HepG2 (cell line): ENCODE data around the gene ATG16L1. TPM values are rescaled to one million over a fixed set of nuclear protein-coding genes. Genes with fewer than 3 reads are reported as not detected.

Experiments used
- ATAC-seq: fragments of 200-7000 bp; cut with Tn5 transposase; 3 replicates; pipeline ENCODE4 v1.9.1; 2020; ENCODE audit warnings: mild to moderate bottlenecking, moderate library complexity
- BruUV-seq: library from RNA; stranded (reverse); fragments of 400-500 nt; replicated peaks from 2 replicates; lab custom pipeline; 2021; lab: Mats Ljungman, UMichigan
- CTCF ChIA-PET: fragments of 300-600 bp; formaldehyde crosslinking; extraction: SDS; loops from one replicate; lab custom pipeline; 2021; ENCODE audit warnings: low total read pairs, inconsistent platforms, low intra/inter-chr PET ratio; lab: Yijun Ruan, JAX
- POLR2A ChIA-PET: fragments of 350-600 bp; sonication (Branson Sonifier 250); formaldehyde crosslinking; loops from one replicate; lab custom pipeline; 2020; ENCODE audit warnings: antibody characterized with exemption, inconsistent platforms; lab: Yijun Ruan, JAX
- DNase-seq: peaks from one replicate; pipeline ENCODE4 v3.0.0-alpha.2; 2015; ENCODE audit warnings: low spot score
- FAIRE-seq: peaks from 3 replicates; lab custom pipeline; 2011; peaks lifted over from hg19 to GRCh38; lab: Jason Lieb, UNC
- H2AFZ ChIP-seq: one replicate; pipeline ENCODE4 v1.6.1; 2011; ENCODE audit warnings: low read length, inconsistent platforms
- H3K27ac ChIP-seq: fragments of 300-600 bp; 3 replicates; pipeline ENCODE4 v1.8.0; 2011; ENCODE audit warnings: mixed run types, mild to moderate bottlenecking, mixed read lengths, low read length, inconsistent platforms; ENCODE audit not compliant: insufficient read depth; ENCODE audit errors: extremely low read length
- H3K27me3 ChIP-seq, 2 experiments: fragments of 200-600 bp in 1 of 2; 2 replicates in 1 of 2; 3 replicates in 1 of 2; pipeline versions ENCODE4 v1.6.0 to v1.8.0; 2011; ENCODE audit warnings: low read length in 2 of 2, mild to moderate bottlenecking in 2 of 2, moderate library complexity in 2 of 2, inconsistent platforms in 1 of 2; ENCODE audit not compliant: insufficient read depth in 2 of 2, control insufficient read depth in 1 of 2
- H3K36me3 ChIP-seq, 2 experiments: fragments of 200-600 bp in 1 of 2; replicated peaks in 1 of 2; 2 replicates in 1 of 2; 3 replicates in 1 of 2; pipeline versions ENCODE4 v1.5.1 to v1.8.0; 2011; ENCODE audit warnings: low read length in 2 of 2, inconsistent platforms in 1 of 2; ENCODE audit not compliant: insufficient read depth in 2 of 2, control insufficient read depth in 1 of 2
- H3K4me1 ChIP-seq: 2 replicates; pipeline ENCODE4 v1.5.1; 2012; ENCODE audit warnings: low read length, inconsistent platforms; ENCODE audit not compliant: insufficient read depth
- H3K4me2 ChIP-seq: 2 replicates; pipeline ENCODE4 v1.6.0; 2011; ENCODE audit warnings: low read depth, low read length, inconsistent platforms
- H3K4me3 ChIP-seq, 3 experiments: fragments of 200-600 bp in 1 of 3; sonication (generic), shearing (Covaris generic) in 1 of 3; replicated peaks in 1 of 3; 2 replicates each; pipeline ENCODE4 v1.5.1; 2011 to 2016; ENCODE audit warnings: low read length in 3 of 3, inconsistent platforms in 2 of 3, low read depth in 2 of 3, mild to moderate bottlenecking in 2 of 3, control low read depth in 1 of 3, mixed read lengths in 1 of 3; ENCODE audit not compliant: insufficient read depth in 1 of 3
- H3K79me2 ChIP-seq: one replicate; pipeline ENCODE4 v1.6.1; 2011; ENCODE audit warnings: low read length, inconsistent platforms; ENCODE audit not compliant: insufficient read depth
- H3K9ac ChIP-seq: 2 replicates; pipeline ENCODE4 v1.6.0; 2011; ENCODE audit warnings: mild to moderate bottlenecking, low read depth, low read length, inconsistent platforms; ENCODE audit not compliant: insufficient read depth
- H3K9me3 ChIP-seq: 2 replicates; pipeline ENCODE4 v1.5.1; 2012; ENCODE audit warnings: mild to moderate bottlenecking, low read length
- H4K20me1 ChIP-seq: 2 replicates; pipeline ENCODE4 v1.6.0; 2011; ENCODE audit warnings: inconsistent platforms, mild to moderate bottlenecking, low read length, moderate library complexity; ENCODE audit not compliant: insufficient read depth
- ARID5B ChIP-seq: IDR thresholded peaks from 2 replicates; pipeline ENCODE4 v1.4.0; 2020; ENCODE audit warnings: mild to moderate bottlenecking, missing genetic modification reagents
- BCLAF1 ChIP-seq: fragments of 450-650 bp; IDR thresholded peaks from 2 replicates; pipeline ENCODE4 v1.6.1; 2017; ENCODE audit warnings: mild to moderate bottlenecking
- DMTF1 ChIP-seq: sonication (generic); formaldehyde crosslinking; IDR thresholded peaks from 2 replicates; pipeline ENCODE4 v1.4.0; 2020; ENCODE audit warnings: mild to moderate bottlenecking, missing genetic modification reagents
- GATAD1 ChIP-seq: IDR thresholded peaks from 2 replicates; pipeline ENCODE4 v1.6.1; 2016; ENCODE audit warnings: missing genetic modification reagents, missing compliant biosample characterization
- JUND ChIP-seq: sonication (generic); formaldehyde crosslinking; IDR thresholded peaks from 2 replicates; pipeline ENCODE4 v1.8.0; 2022; ENCODE audit warnings: mild to moderate bottlenecking, missing genetic modification reagents
- PCBP2 ChIP-seq: fragments of 200-400 bp; formaldehyde crosslinking; optimal IDR thresholded peaks from 2 replicates; pipeline ENCODE3; 2018; ENCODE audit warnings: low read length, low read depth; ENCODE audit not compliant: poor library complexity, severe bottlenecking
- SNAI1 ChIP-seq: sonication (generic); formaldehyde crosslinking; IDR thresholded peaks from 2 replicates; pipeline ENCODE4 v1.5.0; 2020; ENCODE audit warnings: mild to moderate bottlenecking, missing genetic modification reagents, borderline replicate concordance
- SPEN ChIP-seq: sonication (generic); formaldehyde crosslinking; IDR thresholded peaks from 2 replicates; pipeline ENCODE4 v1.5.1; 2020; ENCODE audit warnings: low read depth, mild to moderate bottlenecking, missing genetic modification reagents
- ZNF234 ChIP-seq: sonication (generic); formaldehyde crosslinking; conservative IDR thresholded peaks from 2 replicates; pipeline ENCODE4 v1.5.1; 2020; ENCODE audit warnings: mild to moderate bottlenecking, missing genetic modification reagents
- ZNF501 ChIP-seq: sonication (generic); formaldehyde crosslinking; IDR thresholded peaks from 2 replicates; pipeline ENCODE4 v1.5.1; 2020; ENCODE audit warnings: mild to moderate bottlenecking, moderate library complexity, missing genetic modification reagents
- ZNF687 ChIP-seq: sonication (generic); formaldehyde crosslinking; IDR thresholded peaks from 2 replicates; pipeline ENCODE4 v1.5.1; 2020; ENCODE audit warnings: mild to moderate bottlenecking, missing genetic modification reagents, moderate library complexity
- WGBS: methylation state at CpG from one replicate; pipeline ENCODE4 v1.1.6; 2017; ENCODE audit warnings: low lambda C conversion rate; 5-methylcytosine and 5-hydroxymethylcytosine counted together
- in situ Hi-C: cut with HindIII; loops from 2 replicates; pipeline ENCODE4 v1.10.0; 2017; ENCODE audit warnings: low pct_unique_long_range_greater_than_20kb; ENCODE audit not compliant: extremely low pct_ligation_motif_present
- intact Hi-C: fragments of 100-400 bp; cut with micrococcal nuclease; formaldehyde crosslinking; loops from one replicate; pipeline ENCODE4 v1.10.0; 2022; ENCODE audit not compliant: unreplicated experiment
- polyA plus RNA-seq, 8 experiments: library from polyadenylated mRNA; depleted of rRNA in 3 of 8; stranded (reverse) in 7 of 8; unstranded in 1 of 8; fragments of >200 nt; fragmentation: Illumina TruSeq in 4 of 8; extraction: Trizol in 4 of 8; gene quantifications; 2 replicates each; pipeline versions ENCODE4 v1.2.1 to v1.2.3, GENCODE V29; 2011 to 2016; ENCODE audit warnings: low read depth in 4 of 8, missing spikeins in 1 of 8, mixed read lengths in 1 of 8; ENCODE audit not compliant: insufficient read depth in 1 of 8
- total RNA-seq, 5 experiments: library from RNA; depleted of rRNA; stranded (reverse); fragments of >200 nt; fragmentation: Illumina TruSeq; extraction: Trizol; gene quantifications; 2 replicates each; pipeline ENCODE4 v1.2.3, GENCODE V29; 2016; ENCODE audit warnings: low read depth in 1 of 5

The ATG16L1 gene
- total and polyA plus RNA-seq, 2 of the 13 experiments (the other 11 are each of a cell fraction or from before 2014, with no cell fraction given) = 26.0 to 51.7 TPM

GRCh38 chr2:233241803-233242202, 9.7 kb upstream of the ATG16L1 start:
- H4K20me1 ChIP-seq = no peaks in the 10 kb centered on the region

More at GRCh38 chr2:233241803-233242202, 9.7 kb upstream of the ATG16L1 start:
- no peaks in the 10 kb centered on the region for H3K9me3 ChIP-seq
- ChIA-PET POLR2A (no interaction called here), CTCF (no interaction called here)
- no peak overlapping the region for H2AFZ ChIP-seq
- no peak overlapping the region for H3K9ac ChIP-seq
- H3K79me2 ChIP-seq = no peaks in the 10 kb centered on the region
- TF ChIP-seq SPEN (no peak), JUND (CRISPR knock-in tag) (no peak), PCBP2 (no peak), ARID5B (CRISPR knock-in tag) (no peak), DMTF1 (CRISPR knock-in tag) (no peak), ZNF501 (no peak), ZNF687 (CRISPR knock-in tag) (no peak), GATAD1 (no peak), ZNF234 (CRISPR knock-in tag) (no peak), SNAI1 (CRISPR knock-in tag) (no peak), BCLAF1 (no peak)
- peak; percentile 32; the same call in 1 of the 3 replicates for ATAC-seq
- no peak overlapping the region for H3K4me2 ChIP-seq
- BruUV-seq = no TSS peak
- DNase-seq = no peak
- in situ Hi-C loops (no loop called here), intact Hi-C loops (no loop called here)
- peaks cover 0 to 20% of the 10 kb centered on the region in 2 experiments; a peak in 3 of 5 replicates for H3K27me3 ChIP-seq
- H3K4me3 ChIP-seq = no peak overlapping the region
- WGBS = 51% methylated on average over 3 of the region's 3 CpGs
- no peaks in the 10 kb centered on the region for H3K36me3 ChIP-seq
- H3K4me1 ChIP-seq = peaks cover 15% of the 10 kb centered on the region
- no peak overlapping the region for H3K27ac ChIP-seq
- FAIRE-seq = no peak
